Stimulated activated CD4-positive, alpha-beta T cell treated with anti-CD3 and anti-CD28 coated beads, Interleukin-1b, Interleukin-23, amount 100 ng/mL, for 1 hour (primary cell): Measurements from ENCODE around the gene SLC37A2.
"Not testable (repeated sequence)": the region's sequence is repeated elsewhere in the genome, so short reads cannot be mapped to it uniquely, and the experiment has no call there.

Experiments
- DNase-seq, 2 donors: peaks; one replicate each; pipeline ENCODE4 v3.0.0-alpha.2; 2020; ENCODE audit warnings: low read depth in 2 of 2

The SLC37A2 gene

DNA sequence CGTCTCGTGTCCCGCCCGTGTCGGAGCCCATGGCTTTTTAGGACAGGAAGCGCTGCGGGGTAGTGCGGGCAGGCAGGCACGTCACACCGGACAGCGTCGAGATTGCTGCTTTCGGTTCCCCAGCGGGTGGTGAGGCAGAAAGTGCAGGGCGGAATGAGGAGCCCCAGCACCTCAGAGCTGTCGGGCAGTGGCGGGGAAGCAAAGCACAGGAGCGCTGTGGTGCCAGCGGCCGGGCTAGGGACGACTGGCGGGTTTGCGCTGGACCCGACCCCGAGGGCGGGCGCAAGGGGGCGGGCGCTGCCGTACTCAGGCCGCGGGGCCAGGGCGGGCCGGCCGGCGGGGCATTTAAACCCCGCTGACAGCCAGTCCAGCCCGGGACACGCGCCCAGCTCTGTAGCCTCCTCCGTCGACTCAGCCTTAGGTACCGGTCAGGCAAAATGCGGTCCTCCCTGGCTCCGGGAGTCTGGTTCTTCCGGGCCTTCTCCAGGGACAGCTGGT is at the start of gene SLC37A2:
TSS of gene SLC37A2 (plus strand) at position 375 of the 498 bp plus-strand sequence. CDS start at position 438, 63 bp downstream.
- no peak for DNase-seq

DNA sequence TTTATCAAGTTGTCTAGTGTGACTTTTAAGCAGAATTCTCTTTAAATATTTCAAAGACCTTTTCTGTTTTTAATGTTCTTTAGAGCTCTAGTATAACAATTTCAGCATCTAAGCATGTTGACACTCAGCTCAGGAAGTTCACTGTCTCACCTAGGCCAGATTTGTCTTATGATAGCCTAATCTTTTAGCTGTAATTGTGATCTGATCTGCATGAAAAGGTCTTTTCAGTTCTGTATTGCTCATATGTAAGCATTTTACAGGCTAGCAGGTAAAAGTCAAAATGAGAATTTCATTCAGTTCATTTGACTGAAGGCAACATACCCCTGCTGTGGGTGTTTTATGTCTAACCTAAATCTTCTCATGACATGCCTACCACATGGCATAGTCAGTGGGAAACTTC is 46.7 kb upstream of the SLC37A2 start:
- no peak for DNase-seq

DNA sequence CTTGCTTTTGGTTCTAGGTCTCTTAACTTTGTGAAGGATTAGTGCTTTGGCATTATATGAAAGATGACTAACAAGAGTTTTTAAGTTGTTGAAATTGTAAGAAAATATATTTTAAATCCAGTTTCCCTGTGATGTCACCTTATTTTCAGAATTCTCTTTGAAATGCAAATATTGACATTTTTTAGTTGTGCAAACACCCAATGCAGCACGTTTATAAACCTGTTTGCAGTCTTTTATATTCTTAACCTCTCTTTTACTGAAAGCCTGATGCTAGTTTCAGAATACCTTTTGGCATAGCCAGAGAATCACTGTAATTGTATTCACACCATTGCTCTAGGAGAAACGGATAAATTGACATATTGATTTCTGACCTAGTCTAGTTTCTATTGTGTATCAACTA is 42.8 kb upstream of the SLC37A2 start:
- no peak for DNase-seq

DNA sequence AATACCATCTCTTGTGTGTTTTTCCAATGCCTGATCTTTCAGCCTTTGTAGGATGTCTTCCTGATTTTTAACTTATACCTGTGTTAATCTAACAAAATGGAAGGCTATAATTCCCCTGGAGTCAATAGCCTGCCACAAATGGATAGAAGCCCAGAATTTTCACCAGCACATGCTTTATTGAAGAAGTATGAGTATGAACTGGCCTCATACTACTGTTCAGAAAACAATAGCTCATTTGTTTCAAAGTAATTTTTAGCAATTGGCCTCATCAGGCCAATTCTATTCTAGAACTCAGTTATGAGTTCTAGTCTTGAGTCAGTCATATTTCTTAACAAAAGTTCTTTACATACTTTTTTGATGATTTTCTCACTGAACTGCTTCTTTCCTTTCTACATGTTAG is 40.6 kb upstream of the SLC37A2 start:
- no peak for DNase-seq

DNA sequence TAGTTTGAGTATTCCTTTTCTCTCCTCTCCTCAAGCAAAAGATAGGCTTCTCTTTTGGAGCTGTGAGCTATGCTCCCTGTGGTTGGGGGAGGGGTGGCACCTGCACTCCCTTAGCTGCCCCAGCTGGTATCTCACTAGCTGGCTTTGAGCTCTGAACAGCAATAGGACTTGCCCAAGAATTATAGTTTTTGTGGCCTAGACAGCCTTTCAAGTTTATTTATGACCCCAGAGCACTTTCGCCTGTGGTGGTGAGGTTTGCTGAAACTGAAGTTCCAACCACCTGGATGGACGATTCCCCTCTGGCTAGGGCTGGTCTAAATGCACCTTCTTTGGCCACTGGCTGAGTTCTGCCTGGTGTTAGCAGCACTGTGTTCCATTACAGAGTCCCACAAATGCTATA is 37.1 kb upstream of the SLC37A2 start:
- no peak for DNase-seq

DNA sequence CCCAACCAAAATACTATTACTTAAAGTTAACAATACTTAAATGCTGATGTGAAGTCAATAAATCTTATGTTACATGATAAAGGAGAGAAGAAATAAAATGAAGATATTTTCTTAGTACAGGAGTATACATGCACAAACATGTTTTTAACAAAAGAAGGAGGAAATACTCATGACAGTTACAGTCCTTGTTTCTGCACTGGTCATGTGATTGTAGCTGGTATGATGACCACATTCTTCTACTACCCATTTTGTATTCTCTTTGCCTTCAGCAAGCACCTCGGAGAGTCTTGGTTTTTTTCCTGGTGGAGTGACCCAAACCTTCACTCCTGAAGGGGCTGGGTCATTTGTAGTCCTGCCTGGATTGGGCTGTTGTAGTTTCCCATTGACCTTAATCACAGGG is 33.7 kb upstream of the SLC37A2 start:
- DNase-seq: not testable (repeated sequence)

DNA sequence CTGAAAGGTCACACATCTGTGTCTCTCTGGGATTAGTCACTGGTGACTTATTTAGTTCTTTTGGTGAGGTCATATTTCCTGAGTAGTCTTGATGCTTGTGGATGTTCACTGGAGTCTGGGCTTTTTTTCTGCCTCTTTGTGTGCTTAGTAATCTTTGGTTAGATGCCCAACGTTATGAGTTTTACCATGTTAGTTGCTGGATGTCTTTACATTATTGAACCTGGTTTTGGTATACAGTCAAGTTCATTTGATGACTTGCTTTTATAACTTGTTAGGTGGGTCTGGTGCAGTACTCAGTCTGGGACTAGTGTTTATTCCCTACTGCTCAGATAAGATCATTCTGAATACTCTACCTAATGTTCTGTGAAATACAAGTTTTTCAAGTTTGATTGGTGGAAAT is 26.2 kb upstream of the SLC37A2 start:
- DNase-seq: no peak

DNA sequence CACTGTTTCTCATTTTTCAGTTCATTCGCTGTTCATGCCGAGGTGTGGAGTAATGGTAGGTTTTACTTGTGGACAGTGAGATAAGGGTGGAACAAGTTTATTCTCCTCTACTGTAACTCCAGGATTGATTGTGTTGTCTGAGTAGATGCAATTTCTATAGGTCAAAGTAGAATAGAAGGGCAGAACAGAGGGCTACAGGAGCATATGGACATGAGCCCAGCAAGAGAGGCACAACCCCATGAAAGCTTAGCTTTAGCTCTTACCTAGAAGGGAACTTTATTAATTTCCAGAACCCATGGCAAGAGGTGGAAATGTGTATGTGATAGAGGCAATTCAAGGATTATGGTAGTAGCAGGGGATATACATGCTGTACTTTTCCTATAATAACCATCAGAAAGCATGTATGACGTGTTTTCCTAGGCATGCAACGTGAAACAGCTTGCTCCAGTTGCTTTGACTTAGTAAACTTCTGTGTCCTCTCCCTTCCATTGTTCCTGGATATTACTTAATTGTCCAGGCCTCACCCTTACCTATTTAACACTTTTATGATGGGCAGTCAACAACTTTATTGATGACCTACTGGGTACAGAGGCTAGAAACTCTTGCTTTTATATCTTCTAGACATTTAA is 13.8 kb upstream of the SLC37A2 start:
- DNase-seq: no peak

DNA sequence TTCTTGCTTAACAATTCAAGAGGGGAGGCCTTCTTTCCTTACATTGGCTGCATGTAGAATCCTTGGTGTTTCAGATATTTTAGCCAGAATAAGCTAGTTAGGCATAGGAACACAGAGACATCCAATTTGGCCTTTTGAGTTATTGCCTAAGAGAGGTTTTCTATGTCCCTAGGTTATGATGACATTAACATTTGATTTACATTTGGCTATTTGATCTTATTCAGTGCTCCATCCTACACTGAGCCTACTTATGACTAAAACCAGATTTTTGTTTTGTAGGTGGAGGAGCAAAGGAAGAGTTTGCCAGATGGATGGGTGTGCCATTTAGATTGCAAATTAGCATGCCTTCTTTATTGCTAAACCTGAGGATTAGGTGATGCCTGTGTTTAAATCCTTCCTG is 11.1 kb upstream of the SLC37A2 start:
- no peak for DNase-seq

DNA sequence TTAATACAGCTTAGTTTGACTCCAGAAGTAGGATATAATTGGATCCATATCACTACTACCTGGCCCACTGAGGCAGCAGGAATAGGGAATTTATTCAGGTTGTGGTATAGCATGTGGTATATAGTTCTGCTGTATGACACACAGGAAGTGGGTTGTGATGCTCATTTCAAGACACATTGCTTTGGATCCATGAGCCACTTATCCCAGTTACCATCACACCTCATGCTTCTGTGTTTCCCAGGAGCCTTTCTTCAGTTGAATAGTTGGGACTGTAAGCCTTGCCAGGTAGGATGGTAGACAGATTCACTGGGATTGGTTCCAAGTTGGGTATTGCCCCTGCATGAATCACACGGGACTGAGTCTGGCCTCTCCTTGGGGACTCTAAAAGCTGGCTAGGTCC is 9.9 kb upstream of the SLC37A2 start:
- DNase-seq: no peak

DNA sequence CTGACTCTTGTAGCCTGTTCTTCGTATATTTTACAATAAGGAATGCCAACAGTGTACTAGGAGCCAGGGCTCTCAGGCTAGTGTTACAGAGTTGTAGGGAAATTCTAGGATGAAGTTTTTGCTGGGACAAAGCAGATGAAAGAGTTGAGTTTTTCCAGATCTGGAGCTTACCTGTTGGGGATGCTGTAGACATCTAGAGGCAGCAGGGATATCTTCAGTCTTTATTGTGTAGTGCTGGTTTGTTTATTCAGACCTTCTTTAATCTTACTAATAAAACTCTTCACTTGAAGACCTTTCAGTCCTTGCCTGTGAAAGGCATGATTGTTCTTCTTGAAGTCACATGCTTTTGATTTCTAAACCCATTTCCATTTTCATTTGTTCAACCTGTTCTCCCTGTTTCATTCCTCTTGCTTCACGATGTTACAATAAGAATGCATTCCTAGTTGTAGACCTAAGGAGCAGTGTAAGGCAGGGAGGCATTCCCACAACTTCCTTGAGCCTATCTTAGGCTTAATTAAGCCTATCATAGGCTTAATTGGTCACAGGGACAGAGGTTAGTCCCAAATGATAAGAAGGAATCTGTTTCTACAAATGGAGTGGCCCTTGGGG is 7.9 kb upstream of the SLC37A2 start:
- DNase-seq: no peak

DNA sequence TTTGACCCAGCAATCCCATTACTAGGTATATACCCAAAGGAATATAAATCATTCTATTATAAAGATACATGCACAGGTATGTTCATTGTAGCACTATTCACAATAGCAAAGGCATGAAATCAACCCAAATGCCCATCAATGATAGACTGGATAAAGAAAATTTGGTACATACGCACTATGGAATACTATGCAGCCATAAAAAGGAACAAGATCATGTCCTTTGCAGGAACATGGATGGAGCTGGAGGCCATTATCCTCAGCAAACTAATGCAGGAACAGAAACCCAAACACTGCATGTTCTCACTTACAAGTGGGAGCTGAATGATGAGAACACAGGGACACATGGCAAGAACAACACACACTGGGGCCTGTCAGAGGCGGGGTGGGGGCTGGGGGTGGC is 7.0 kb upstream of the SLC37A2 start:
- DNase-seq: not testable (repeated sequence)

DNA sequence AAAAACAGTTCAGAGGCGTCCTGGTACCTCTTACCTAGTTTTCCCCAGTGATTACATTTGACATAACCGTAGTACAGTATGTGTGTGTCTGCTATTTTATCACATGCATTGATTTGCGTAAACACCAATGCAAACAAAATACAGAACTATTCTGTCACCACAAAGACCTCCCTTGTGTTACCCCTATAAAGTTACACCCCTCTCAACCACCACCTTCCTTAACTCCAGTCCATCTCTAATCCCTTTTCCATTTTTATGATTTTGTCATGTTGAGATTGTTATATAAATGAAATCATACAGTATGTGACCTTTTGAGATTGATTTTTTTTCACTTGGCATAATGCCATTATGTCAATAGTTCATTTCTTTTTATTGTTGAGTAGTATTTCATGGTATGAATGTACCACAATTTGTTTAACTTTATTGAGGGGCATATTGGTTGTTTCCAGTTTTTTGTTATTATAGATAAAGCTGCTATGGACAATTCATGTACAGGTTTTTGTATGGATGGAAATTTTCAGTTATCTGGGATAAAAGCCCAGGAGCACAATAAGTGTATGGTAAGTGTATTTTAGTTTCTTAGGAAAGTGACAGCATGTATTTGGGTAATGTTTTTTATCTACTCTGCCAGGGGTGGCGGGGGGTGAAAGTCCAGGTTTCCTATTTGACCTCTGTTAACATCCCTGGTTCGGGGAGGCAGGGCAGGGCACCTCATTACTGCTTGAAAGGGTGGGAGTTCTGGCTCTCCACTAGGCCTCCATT is 6.0 kb upstream of the SLC37A2 start:
- DNase-seq: no peak

DNA sequence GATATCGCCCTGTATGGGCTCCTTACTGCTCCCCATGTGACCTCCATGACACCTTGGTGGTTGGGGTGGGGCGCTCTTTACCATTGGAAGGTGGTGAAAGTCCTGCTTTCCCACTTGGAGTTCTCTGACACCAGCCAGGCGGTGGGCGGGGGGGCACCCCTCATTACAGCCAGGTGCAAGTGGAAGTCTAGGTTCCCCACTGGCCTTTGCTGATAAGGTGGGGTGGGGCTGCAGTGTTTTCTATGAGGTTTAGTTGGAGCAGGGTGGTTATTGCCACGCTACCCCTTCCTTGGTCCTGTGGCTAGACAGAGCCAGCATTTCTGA is 5.5 kb upstream of the SLC37A2 start:
- no peak for DNase-seq

DNA sequence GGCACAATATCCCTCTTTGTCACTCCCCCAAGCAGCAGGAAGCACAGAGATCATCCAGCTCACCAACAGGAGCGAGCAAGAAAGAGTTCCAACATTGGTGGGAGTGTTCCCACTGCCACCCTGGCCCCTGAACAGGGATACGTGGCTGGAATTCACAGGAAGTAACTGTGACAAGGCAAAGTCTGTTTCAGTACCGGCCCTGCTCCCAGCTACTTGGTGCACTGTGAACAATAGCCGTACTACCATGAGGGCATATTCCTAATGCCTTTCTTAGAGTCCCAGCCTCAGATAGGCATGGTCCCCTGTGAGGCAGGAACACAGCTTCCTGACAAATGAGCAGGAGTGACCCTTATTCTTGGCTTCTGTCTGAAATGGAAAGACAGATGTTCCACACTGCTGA is 1.8 kb upstream of the SLC37A2 start:
- no peak for DNase-seq

DNA sequence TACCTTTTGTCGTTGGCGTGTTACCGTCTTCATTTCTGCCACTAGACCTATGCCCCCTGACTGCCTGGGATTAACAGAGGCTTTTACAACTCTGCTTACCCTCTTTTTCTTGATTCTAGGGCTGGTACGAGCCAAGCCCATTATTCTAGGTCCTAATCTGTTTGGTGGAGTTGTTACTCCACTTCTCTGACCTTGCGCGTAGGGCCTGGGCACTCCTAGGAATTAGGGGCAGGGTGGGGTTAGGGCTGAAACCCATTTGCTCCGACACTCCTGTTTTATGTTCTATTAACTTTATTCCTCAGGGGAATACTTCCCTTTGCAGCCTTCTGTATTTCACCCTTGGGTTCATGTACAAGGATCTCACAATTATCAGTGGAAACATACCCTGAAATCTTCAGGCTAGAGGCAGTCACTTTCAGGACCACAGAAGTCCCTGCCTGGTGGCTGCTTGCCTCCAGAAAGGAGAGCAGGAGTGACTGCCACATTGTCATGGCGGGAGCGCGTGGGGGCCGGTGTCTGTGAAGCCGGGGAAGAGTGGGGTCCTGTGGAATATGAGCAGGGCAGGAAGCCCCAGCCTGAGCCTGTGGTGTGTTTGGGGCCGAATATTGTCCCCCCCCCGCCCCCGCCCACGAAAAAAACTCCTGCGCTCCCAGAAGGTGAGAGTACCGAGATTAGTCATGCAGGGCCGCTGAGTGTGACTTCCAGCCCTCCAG is 731 bp upstream of the SLC37A2 start:
- DNase-seq: no peak

DNA sequence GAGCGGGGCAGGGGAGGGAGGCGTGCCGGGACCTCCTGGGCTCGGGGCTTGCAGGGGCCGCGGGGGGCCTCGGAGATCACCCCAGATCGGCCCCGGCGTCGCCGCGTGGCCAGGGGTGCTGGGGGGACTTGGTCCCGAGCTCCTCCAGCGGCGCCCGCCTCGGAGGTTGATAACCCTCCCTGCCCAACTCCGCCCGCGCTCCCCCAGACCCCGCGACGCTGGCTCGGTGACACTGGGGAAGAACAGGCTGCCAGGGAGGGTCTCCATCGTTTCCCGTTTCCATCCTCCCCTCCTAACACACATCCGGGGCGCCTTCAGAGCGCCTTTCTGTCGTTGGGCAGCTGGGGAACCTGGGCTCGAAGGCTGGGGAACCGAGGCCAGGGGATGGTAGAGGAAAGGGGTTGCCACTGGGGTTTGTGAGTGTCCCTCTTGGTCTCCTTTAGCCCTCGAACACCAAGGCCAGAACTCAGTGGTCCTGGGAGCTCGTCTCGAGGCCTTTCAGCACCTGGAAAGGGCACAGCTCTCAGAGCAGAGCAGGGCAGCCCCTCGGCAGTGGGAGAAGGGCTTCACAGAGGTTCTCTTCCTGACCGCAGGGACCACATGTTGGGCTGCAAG is 431 bp downstream of the SLC37A2 start:
- DNase-seq: no peak

DNA sequence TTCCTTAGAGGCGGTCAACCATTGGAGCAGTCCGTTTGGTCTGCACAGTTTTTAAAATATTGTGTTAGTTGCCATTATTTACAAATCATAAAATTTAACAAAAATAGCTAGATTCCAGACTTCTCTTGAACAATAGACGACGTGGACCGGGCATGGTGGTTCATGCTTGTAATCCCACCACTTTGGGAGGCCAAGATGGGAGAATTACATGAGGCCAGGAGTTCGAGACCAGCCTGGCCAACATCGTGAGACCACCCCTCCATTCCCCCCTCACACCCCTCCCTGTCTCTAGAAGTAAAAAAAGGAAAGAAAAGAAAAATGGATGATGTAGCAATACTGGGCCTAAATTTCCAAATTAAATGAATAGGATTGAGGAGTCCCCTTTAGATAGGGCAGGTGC is 965 bp downstream of the SLC37A2 start:
- DNase-seq: no peak

DNA sequence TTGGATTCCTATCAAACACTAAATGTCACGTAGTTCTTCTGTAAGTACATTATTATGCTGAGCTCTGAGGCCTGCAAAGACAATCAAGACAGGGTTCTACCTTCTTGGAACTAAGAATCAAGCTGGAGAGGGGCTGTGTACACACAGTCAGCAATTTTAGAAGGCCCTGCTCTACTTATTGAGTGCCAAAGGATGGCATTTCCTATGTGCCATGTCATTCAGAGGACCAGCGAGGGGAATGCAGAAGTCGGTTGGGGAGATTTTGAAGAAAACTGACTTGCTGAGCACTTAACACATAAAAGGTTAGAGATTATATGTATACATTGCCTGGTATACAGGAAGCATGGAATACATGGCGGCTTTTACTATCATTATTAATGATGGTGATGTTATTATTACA is 5.3 kb downstream of the SLC37A2 start:
- DNase-seq: no peak

DNA sequence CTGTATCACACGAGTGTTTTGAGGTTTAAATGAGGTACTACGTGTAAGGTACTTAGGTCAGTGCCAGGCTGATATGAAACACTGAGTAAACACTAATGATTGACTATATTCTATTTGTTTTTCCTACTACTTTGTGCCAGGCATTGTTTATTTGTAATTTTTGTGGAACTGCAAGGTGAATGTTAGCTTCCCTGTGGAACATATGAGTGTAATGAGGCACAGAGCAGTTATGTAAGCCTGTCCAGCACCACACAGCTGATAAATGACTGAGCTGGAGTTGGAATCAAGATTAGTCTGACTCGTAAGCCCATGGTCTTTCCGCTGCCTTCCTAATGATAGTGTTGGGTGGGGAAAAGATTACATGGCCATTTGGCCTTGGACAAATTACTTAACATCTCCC is 5.9 kb downstream of the SLC37A2 start:
- DNase-seq: no peak

DNA sequence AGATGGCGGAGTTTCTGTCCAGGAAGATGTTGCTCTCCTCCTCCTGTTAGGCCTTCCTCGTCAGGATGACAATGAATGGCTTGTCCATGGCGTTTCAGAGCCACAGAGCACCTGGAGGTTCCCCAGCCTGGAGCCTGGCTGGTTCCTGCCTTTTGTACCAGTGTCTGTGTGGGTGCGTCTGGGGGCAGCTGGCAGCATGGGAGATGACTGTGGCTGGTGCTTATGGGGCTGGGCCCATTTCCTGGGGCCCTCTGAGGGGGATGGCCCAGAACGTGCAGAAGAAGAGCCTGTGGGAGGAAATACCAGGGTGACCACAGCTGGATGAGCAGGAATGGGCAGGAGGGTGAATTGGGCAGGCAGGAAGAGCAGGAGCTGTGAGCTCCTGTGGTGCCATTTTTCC is 6.7 kb downstream of the SLC37A2 start:
- DNase-seq: no peak

DNA sequence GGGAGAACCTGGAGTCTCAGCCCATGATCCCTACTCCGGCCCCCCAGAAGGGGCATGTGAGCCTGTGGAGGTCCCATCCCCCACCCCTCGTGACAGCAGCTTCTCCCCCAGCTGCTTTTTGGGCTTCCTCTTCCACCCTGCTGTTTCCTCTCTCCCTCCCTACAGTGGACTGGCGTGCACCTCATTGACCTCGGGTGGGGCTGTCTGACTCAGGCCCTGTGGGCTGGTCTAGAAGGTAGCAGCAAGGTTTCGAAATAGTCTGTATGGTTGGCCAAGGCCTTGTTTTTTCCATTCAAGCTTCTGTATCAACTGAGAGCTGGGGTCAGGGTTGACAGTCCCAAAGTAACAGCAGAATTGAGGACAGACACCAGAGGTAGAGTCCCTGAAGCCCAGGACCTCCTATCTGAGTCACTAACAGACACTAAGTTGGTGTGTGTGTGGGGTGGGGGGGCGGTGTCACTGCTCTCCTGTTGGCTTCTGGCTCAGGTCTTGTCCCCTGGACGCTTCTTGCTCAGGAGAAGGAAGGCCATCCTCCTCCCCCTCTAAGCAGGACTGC is 7.7 kb downstream of the SLC37A2 start:
- no peak for DNase-seq
